ENCODE data around the gene SEMA3G.

The SEMA3G gene

DNA sequence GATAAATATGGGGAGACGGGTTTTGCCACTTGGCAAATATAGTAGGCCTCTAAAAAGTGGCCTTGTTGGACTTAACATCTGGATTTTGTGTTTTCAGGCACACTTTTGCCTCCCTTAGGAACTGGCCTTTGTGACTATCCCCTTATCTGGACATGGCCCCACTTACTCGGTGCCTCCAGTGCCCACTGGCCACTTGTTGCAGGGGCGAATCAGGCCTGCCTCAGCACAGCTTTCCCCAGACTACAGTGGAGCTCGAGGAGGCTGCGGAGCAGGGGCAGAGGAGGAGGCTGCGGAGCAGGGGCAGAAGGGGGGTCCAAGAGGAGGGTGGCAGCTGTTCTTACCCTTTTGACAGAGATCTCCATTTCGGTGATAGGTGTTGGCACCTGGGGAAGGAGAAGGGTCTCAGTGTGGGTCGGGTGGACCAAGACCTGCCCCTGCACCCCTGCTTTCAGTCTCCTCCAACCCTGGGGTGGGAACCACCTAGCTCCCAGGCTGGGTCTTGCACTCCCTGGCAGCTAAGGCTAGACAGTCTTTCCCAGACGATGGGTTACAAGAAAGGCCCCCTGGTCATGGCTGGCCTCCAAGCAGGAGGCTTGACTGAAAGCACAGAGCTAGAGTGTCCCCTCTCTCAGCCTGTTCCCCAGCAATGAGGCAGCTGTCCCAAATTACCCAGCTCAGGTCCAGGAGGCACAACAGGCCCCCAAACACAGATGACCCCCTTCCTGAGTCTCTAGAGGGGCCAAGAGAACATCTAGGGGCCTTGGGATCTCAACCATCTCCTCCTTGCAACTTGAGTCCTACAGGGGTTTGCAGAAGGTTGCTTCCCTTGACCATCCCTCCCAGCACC, 6.1 kb downstream of the SEMA3G start:
- DNase-seq, result no peak

DNA sequence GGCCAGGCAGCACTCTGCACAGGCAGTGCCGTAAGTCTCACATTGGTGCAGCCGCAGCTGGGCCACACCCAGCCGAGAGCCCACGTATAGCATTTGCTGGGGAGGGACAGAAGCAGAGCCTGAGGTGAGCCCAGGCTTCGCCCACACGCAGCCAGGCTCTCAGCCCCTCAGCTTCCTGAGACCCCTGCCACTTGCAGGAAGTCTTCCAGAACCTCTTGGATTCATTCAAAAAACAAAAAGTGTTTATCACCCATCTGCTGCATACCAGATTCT, 6.9 kb downstream of the SEMA3G start:
- DNase-seq, result no peak

DNA sequence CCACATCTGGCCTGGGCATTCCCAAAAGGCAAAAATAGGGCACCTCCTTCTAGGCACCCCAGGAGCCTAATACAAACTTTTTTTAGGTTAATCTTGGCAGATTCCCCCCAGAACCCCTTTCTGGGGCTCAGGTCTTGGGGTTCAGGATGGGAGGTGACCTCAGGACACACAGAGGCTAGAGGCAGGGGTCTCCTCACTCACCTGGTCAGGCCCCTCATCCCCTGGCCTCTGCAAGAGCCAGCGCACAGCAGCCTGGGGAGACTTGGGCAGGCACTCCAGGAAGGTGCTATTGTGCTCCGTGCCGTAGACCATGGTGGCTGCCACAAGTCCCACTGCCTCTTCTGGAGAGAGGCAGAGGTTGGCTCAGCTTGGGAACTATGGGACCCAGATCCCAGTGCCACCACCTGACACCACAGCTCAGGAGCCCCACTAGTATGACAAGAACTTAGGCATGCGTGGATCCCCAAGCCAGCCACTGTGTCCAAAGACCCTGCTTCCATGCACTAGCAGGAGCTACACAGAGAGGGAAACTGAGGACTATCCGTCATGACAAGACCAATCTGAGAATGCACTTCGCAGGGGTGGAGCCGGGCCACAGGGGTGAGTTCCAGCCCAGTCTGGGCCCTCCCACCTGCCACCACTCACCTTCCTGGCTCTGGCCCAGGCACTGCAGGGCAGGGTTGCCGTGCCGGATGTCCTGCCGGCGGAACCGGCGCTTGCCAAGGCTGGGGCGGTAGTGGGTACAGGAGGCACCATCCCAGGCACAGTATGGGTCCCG, 7.4 kb downstream of the SEMA3G start:
- DNase-seq, result no peak

DNA sequence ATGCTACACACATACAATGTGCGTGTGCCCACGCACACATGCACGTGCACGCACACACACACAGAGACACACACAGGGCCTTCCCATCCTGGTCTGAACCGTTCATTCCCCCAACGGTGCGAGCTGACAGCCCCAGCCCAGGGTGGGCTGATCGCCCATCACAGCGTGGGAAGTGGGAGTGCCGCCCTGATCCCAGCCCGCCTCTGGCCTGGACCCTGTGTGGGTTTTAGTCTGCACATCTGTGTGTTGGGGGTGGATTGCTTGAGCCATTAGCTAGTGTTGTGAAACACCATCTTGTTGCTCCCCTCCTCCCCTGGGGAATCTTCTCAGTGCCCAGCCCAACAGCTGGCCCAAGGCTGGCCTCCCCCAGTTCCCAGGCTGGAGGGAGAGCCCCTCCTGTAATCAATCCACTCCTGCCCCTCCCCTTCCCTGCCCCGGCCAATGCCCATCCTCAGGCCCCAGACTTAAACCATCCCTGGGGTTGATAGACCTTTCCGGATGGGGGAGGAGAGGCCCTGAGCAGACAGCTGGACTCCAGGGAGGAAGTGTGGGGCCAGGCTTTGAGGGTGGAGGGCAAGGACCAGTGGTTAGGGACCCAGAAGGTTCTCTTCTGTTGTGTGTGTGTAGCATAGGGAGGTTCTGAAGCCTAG, 8.3 kb downstream of the SEMA3G start:
- DNase-seq, result no peak

DNA sequence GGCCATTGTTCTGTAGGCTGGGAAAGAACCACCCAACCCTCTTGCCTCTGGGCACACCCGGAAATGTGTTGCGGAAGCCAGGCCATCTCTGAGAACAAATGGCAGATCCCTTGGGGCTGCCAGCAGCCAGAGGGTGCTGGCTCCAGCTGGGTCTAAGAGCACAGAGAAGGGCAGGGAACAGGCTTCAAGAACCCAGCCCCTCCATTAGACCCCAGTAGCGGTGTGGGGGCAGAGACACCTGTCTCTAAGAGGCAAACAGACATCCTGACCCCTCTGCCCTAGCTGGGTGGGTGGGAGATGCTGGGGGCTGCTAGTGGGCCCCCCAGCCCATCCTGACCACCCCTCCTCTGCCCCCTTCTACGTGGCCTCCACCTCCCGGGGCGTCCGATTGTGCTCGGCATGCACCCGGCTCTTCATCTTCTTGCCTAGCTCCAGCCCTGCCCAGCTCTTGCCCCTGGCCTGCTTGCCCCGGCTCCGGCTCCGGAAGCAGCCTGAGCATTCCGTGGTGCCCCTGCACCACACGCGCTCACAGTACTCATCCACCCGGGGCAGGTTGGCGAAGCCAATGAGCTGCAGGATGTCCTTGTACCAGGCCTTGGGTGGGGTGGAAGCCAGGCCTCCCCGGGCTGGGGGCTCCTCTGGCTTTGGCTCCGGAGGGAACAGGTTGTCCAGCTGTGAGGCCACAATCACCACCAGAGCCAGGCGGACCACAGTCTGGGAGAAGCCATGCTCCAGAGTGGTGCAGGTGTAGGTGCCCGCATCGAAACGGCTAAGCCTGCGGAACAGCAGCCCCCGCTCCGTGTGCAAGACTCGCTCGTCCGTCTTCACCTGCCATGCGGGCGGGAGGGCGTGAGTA, 9.4 kb downstream of the SEMA3G start:
- DNase-seq, result no peak

DNA sequence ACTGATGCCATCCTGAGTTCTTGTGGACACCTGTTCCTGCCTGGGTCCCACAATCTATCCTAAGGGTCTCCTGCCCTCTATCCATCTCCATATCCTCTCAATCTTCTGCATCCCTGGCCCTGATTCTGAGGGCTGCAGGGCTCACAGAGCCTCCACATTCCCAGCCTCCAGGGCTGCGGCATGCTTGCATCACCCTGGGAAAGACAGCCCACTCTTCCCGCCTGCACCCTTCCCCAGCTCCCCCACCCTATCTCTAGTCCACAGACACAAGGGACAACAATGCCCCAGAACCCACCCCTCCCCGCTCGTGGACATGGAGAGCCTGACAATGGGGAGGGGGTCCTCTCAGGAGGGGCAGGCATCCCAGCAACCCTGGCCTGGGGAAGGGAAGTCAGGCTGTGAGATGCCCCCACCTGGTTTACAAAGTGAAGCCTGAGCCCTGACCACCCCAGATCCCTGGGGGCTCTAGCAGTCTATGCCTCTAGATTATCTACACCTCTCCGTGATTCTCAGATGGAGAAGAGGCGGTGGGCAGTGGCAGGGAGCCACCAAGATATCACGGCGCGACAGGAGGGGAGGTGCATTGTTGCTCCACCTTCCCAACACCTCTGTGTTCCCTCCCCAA, 10.3 kb downstream of the SEMA3G start:
- DNase-seq, result no peak

DNA sequence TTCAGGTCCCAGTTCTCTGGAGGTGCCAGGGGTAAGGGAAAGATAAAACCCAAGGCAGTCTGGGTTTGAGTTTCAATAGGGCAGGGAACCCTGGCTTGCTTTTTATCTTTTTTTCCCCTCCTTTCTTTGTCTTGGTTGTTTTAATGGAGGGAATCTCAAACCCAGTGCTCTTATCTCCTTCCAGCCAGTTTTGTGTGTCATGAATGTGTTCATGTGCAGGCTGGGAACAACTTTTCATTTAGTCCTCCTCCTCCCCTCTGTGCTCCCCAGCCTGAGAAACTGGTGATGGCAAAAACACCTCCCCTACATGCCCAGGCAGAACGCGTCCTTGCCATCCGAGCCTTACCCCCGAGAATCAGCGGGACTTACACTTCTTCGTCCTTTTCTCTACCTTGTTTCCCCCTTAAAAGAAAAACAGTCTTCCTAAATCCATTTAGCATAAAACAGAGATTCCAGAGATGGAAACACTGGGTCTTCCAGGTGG, 10.9 kb downstream of the SEMA3G start:
- DNase-seq, result no peak

DNA sequence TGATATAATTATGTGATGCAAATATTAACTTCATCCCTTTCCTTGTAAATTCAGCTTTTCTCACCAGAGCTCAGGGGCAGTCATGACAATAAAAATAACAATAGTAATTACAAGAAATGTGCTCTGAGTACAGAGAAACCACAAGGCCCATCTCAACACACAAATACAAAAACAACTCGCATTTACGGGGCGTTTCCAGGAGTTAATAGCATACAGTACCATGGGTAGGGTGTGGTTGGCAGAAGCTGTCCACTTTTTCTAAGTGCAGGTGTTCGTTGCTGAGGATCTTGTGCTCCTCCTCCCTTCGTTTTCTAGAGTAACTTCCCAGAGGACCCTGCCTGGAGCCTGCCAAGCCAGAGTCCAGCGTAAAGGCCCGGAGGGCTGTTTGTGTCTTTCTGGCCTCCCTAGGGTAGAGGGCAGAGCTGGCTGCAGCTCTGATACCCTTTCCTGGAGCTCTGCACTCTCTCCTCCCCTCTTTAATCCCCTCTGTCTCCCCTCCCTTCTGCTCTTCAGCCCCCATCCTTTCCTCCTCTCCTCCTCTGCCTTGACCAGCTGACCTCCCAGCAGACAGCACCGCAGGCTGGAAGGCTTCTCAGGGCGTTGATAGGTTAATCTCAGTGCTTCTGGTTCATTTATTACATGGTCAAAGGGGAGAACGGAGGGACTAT, 11.4 kb downstream of the SEMA3G start:
- no peak for DNase-seq

DNA sequence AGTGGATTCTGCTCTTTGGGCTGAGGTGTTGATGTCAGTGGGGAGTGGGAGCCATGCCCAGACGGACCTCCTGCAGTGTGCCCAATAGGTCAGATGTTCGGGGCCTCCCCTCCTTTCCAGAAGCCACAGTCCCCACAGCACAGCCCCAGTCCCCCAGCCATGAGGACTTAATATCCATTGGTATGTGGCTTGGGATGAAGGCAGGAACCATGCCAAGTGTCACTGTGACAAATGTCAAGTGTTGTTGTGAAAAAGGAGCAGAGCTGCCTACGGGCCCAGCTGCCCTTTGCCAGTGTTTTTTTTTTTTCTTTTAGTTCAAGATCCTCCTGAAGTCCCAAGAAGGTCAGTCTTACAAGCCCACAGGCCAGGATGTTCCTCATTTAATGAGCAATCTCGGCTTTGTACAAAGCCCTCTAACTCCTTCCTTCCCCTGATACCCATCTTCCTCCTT, 12.2 kb downstream of the SEMA3G start:
- no peak for DNase-seq

DNA sequence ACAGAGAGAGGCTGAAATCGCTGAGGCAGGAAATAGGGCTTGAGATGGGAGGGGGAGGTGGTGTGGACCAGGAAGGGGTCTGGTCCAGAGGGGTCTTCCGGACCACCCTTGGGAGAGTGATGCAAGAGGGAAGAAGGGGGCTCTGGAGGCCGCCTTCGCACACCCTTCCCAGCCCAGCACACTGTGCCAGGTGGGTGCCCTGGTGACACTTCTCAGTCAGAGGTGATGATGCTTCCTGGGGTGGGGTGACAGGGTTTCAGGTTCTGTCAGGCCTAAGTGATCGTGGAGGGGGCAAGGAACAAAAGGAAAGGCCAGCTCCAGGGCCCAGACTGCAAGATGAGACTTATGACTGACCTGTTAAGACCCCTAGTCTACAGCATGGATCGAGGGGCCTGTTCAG, 12.7 kb downstream of the SEMA3G start:
- DNase-seq, result no peak

DNA sequence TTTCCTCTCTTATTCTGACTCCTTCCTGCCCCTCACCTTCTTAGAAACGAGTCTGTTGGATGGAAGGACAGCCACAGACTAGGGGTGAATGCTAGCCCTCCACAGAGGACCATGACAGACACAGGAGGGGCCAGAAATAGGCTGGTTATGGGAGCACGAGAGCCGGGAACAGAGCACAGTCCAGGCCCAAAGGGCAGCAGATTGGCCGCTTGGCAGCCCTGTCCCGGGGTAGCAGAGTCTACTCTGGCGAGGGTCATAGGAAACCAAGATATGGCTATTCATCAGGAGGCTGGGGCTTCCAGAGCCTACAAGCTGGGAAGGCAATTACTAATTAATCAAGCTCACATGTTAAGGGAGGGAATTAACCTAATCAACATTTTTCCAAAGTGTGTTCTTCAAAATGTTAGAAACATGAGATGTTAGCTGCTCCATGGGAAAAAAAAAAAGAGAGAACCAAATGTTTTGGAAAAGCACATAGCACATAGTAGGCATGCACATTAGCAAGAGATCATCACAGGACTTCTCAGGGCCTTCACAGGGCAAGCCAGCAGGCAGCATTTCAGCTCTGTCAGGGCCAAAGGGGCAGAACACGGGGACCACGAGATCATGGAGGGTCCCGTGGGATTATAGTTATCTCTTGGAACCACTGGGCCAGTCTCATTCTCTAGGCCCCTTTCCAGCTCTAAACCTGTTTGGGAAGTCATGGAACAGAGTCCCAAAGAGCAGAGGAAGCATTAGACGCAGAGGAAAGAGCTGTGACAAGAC, 13.3 kb downstream of the SEMA3G start:
- DNase-seq, result no peak

DNA sequence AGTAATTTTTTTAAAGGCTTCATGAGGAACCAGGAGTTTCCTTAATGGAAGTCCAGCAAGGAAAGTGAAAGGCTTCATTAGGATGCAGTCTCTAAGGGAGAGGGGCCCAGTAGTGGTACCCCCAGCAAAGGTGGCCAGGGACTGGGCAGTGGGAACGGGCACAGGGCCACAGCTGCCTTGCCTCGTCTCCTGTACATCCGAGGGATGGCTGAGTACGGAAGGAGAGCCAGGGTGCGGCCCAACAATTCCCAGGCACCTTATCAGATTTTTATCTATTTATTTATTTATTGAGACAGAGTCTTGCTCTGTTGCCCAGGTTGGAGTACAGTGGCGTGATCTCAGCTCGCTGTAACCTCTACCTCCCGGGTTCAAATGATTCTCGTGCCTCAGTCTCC, 14.5 kb downstream of the SEMA3G start:
- DNase-seq, result no peak

DNA sequence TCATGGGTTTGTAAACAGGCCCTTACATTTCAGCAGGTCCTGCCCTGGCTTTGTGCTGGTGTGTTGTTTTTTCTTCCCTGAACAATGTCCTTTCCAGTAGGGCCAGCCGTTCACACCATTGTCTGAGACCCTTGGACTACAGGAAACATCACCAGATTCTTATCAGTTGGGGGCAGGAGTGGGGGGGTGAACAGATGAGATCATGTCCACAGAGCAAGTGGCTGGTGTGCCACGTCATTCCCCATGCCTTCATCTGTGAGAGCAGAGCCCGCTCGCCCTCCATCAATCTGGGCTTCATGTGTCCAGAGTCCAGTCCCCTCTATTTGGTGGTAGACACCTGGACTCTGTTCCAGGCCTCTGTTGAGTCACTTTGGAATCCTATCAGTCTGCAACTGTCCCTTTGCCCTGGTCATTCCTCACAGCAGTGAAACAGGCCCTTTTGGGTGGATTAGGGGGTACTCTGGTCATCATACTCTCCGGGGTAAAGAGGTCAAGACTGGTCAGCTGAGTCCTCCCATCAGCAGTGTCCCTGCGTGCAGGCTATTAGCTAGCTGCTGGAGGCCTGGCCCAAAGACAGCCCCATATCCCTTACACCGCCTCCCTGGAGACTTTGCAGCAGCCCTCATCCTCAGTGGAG, 15.0 kb downstream of the SEMA3G start:
- no peak for DNase-seq

DNA sequence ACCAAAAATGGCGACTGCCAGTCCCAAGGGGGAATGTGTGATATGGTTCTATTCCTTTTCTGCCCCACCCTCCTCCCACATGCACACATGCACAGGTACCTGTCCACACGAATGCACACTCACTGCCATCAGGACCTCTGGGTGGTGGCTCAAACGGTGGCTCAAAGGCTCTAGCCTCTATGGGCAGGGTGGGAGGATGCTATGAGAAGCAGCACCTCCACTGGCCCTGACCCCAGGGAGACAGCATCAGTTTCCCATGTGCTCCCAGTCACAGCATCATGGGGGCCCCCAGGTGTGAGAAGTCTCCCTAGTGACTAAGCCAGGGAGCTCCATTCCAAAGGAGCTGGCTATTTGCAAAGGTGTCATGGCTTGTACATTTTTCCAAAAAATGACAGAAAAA, 15.9 kb downstream of the SEMA3G start:
- no peak for DNase-seq

DNA sequence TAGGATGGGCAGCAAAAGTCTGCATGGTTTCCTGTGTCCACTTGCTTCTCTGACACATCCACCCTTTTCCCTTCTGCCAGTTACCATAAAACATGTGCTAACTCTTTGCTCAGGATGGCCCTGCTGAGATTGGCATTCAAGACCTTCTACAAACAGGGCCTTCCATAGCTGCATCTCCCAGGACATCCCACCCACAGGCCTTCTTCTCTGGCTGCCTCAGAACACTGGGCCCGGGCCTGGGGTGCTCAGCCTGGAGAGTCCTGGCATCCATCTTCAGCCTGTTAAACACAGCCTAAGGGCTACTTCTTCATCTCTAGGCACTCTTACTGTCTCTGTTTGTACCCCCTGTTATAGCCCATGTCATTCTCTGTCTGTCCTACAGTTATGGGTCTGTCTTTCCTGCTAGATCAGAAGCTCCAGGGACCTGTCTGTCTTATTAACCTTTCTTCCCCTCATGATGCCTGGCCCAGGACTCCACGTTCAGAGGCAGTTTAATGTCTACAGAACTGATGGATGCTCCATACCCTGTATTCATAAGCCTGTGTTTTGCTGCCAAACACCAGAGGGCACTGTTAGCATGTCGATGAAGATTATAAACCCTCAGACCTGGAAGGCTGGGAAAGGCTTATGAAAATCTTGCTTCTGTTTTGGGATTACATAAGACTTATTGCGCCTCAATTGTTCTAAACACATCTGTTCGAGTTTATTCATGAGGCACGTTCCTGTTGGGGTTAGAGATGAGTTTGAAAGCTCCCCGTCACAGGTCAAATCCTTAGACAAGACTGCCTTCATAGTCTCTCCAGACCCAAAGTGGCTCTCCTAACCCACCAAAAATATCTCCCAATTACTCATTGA, 16.5 kb downstream of the SEMA3G start:
- DNase-seq, result no peak

DNA sequence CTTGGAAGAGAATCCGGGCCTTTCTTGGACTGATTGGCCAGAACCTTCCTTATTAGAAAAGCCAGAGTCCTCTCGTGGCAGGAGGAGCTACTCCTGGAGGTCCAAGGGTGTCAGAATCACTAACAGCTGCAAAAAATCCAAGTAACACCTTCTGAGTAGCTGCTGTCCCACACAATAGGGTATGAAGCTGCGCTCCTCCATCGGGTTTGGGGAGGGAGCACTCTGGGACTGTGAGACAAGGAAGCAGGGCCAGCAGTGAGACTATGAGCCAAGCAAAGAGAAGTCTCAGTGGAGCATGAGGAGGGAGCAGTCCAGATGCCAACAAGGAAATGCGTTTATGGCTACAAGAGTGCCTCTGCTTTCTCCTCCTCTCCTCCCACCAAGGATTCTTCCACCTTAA, 21.7 kb downstream of the SEMA3G start:
- no peak for DNase-seq

DNA sequence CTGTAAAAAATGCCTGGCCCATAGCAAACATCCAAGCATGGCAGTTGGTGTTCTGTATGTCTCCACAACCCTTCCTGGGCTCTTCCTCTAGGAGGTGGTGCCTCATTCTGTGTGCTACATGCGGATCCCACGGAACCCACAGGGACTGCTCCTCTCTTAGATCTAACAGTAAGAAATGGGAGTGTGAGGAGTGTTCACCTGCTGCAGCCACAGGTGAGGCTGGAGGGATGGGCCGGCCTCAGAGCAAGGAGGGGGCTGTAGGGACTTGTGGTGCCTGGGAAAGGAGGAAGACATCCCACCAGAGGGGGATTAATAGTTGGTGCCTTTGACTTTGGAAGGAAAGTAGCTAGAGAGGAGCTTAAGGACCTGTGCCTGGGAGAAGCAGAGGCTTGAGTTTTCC, 22.2 kb downstream of the SEMA3G start:
- no peak for DNase-seq

DNA sequence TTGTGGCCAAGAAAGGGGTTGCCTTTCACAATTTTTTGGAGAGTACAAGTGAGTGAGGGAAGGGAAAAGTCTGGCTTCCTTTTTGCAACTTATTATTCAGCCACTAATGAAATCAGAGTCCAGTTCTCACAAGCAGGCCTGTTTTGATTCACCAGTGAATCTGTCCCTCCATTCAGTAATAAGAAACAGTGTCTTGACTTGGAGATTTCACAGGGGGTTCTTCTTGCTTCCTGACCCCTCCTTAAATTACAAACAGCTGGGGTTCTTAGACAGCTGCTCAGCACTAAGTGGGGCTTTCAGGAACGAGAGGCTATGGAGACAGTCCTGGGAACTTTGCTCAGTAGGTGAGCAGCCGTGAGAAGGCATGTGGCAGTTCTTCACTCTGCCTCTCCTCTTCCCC, 24.5 kb downstream of the SEMA3G start:
- no peak for DNase-seq

DNA sequence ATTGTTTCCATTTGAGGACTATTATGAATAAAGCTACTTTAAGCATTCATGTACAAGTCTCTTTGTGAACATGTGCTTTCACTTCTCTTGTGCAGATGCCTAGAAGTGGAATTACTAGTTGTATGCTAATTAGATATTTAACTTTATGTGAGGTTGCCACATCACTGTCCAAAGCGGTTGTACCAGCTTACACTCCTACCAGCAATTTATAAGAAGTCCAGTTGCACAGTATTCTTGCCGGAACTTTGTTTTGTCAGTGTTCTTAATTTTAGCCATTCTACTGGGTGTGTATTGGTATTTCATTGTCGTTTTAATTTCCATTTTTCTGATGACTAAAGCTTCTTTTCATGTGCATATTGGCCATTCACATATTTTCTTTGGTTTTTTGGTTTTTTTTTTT, 29.1 kb downstream of the SEMA3G start:
- DNase-seq, result no peak

DNA sequence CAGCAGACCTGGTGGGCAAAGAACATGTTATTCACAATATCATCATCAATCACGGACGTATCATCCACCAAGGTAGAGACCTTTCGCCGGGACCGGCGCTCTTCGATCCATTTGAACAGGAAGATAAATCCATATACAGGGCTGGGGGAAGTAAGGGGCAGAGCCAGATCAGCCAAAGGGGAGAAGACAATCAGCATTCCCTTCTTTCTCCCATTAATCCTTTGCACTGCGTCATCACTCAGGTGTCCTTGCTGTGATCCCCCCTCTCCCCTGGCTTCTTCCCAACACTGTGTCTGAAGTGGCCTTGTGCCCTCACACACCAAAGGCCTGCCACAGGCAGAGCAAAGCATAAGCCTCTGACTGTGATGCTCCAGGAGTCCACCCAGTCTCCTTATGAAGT, 36.4 kb downstream of the SEMA3G start:
- DNase-seq, result no peak

Measured in stimulated activated CD4-positive, alpha-beta T cell treated with anti-CD3 and anti-CD28 coated beads, Interleukin-4, amount 100 ng/mL, for 1 hour (primary cell).